ENCODE measurements around the gene POC1B.

The POC1B gene

GRCh38 chr12:89439941-89440340 is 85.9 kb downstream of the POC1B start:
- H3K4me3 ChIP-seq (ENCODE audit: low read depth, low read length), result no peak overlapping the region
- TF ChIP-seq MAX (IDR thresholded peaks at IDR 0.05; ENCODE audit: low read depth, low read length) (no peak), POLR2A (IDR thresholded peaks at IDR 0.05; ENCODE audit: extremely low read depth, insufficient read length) (no peak), MYC (IDR thresholded peaks at IDR 0.05; ENCODE audit: low read depth, low read length) (no peak), CTCF (IDR thresholded peaks at IDR 0.05; ENCODE audit: low read depth, low read length) (no peak)
- no peak for DNase-seq (ENCODE audit: low read depth)

- no peak overlapping the region for H3K4me3 ChIP-seq (ENCODE audit: low read depth, low read length)
- TF ChIP-seq MAX (IDR thresholded peaks at IDR 0.05; ENCODE audit: low read depth, low read length) (no peak), MYC (IDR thresholded peaks at IDR 0.05; ENCODE audit: low read depth, low read length) (no peak), CTCF (IDR thresholded peaks at IDR 0.05; ENCODE audit: low read depth, low read length) (no peak), POLR2A (IDR thresholded peaks at IDR 0.05; ENCODE audit: extremely low read depth, insufficient read length) (no peak)
- no peak for DNase-seq (ENCODE audit: low read depth)
Measured at GRCh38 chr12:89437231-89437630, 88.6 kb downstream of the POC1B start.

GRCh38 chr12:89436062-89436461 is 89.8 kb downstream of the POC1B start:
- DNase-seq (ENCODE audit: low read depth), result no peak
- H3K4me3 ChIP-seq (ENCODE audit: low read depth, low read length), result no peak overlapping the region
- TF ChIP-seq MAX (IDR thresholded peaks at IDR 0.05; ENCODE audit: low read depth, low read length) (no peak), MYC (IDR thresholded peaks at IDR 0.05; ENCODE audit: low read depth, low read length) (no peak), POLR2A (IDR thresholded peaks at IDR 0.05; ENCODE audit: extremely low read depth, insufficient read length) (no peak)

GRCh38 chr12:89433634-89434033 is 92.2 kb downstream of the POC1B start:
- DNase-seq (ENCODE audit: low read depth), result no peak
- H3K4me3 ChIP-seq (ENCODE audit: low read depth, low read length), result no peak overlapping the region
- TF ChIP-seq POLR2A (IDR thresholded peaks at IDR 0.05; ENCODE audit: extremely low read depth, insufficient read length), result no peak
- TF ChIP-seq MYC (IDR thresholded peaks at IDR 0.05; ENCODE audit: low read depth, low read length), result no peak
- no peak for TF ChIP-seq MAX (IDR thresholded peaks at IDR 0.05; ENCODE audit: low read depth, low read length)
- no peak for TF ChIP-seq CTCF (IDR thresholded peaks at IDR 0.05; ENCODE audit: low read depth, low read length)

- H3K4me3 ChIP-seq (ENCODE audit: low read depth, low read length), result no peak overlapping the region
- DNase-seq (ENCODE audit: low read depth), result no peak
- TF ChIP-seq MYC (IDR thresholded peaks at IDR 0.05; ENCODE audit: low read depth, low read length), result no peak
- TF ChIP-seq MAX (IDR thresholded peaks at IDR 0.05; ENCODE audit: low read depth, low read length), result no peak
- no peak for TF ChIP-seq CTCF (IDR thresholded peaks at IDR 0.05; ENCODE audit: low read depth, low read length)
Measured at GRCh38 chr12:89432396-89432795, 93.5 kb downstream of the POC1B start.

- TF ChIP-seq CTCF (IDR thresholded peaks at IDR 0.05; ENCODE audit: low read depth, low read length) (no peak), MAX (IDR thresholded peaks at IDR 0.05; ENCODE audit: low read depth, low read length) (no peak), MYC (IDR thresholded peaks at IDR 0.05; ENCODE audit: low read depth, low read length) (no peak), POLR2A (IDR thresholded peaks at IDR 0.05; ENCODE audit: extremely low read depth, insufficient read length) (no peak)
- H3K4me3 ChIP-seq (ENCODE audit: low read depth, low read length), result no peak overlapping the region
Measured at GRCh38 chr12:89429528-89429927, 96.3 kb downstream of the POC1B start.

More at GRCh38 chr12:89429528-89429927, 96.3 kb downstream of the POC1B start:
- DNase-seq (ENCODE audit: low read depth), result no peak

Measured in NB4 (cell line).